HepG2 (cell line): ENCODE measurements around the gene EXTL2. TPM values are rescaled to one million over a fixed set of nuclear protein-coding genes. Genes with fewer than 3 reads are reported as not detected.
A peak's percentile ranks its signal among the peaks of the same experiment; 100 is the strongest.

Experiments used
- CHD2 ChIP-seq: IDR thresholded peaks from 2 replicates; pipeline ENCODE4 v1.6.1; 2011; ENCODE audit warnings: low read depth, low read length, improper control_type of control experiment
- ELF1 ChIP-seq: sonication (generic); formaldehyde crosslinking; IDR thresholded peaks from 2 replicates; pipeline ENCODE4 v1.4.0; 2020; ENCODE audit warnings: missing genetic modification reagents
- GLI4 ChIP-seq: sonication (generic); formaldehyde crosslinking; IDR thresholded peaks from 2 replicates; pipeline ENCODE4 v1.5.1; 2020; ENCODE audit warnings: missing genetic modification reagents, mild to moderate bottlenecking, moderate library complexity, borderline replicate concordance
- HNRNPL ChIP-seq: fragments of 200-400 bp; formaldehyde crosslinking; IDR thresholded peaks from 2 replicates; pipeline ENCODE4 v1.6.1; 2017; ENCODE audit warnings: mild to moderate bottlenecking, low read depth, low read length
- KAT7 ChIP-seq: IDR thresholded peaks from 2 replicates; pipeline ENCODE4 v1.6.1; 2018; ENCODE audit warnings: borderline replicate concordance, missing compliant biosample characterization
- MIXL1 ChIP-seq: IDR thresholded peaks from 2 replicates; pipeline ENCODE4 v1.6.1; 2016
- RBM22 ChIP-seq: fragments of 200-400 bp; formaldehyde crosslinking; optimal IDR thresholded peaks from 2 replicates; pipeline ENCODE3; 2017; ENCODE audit warnings: mild to moderate bottlenecking, low read length, moderate library complexity
- SIN3A ChIP-seq: IDR thresholded peaks from 2 replicates; pipeline ENCODE4 v1.6.1; 2011; ENCODE audit warnings: low read depth, mild to moderate bottlenecking, control low read depth, low read length, borderline replicate concordance
- SIX4 ChIP-seq: sonication (generic); formaldehyde crosslinking; IDR thresholded peaks from 2 replicates; pipeline ENCODE4 v1.4.0; 2020; ENCODE audit warnings: missing genetic modification reagents
- SOX5 ChIP-seq: IDR thresholded peaks from 2 replicates; pipeline ENCODE4 v1.6.1; 2016; ENCODE audit warnings: borderline replicate concordance
- TARDBP ChIP-seq: sonication (generic); formaldehyde crosslinking; IDR thresholded peaks from 2 replicates; pipeline ENCODE4 v1.8.0; 2022; ENCODE audit warnings: mild to moderate bottlenecking, missing genetic modification reagents
- WIZ ChIP-seq: sonication (generic); formaldehyde crosslinking; IDR thresholded peaks from 2 replicates; pipeline ENCODE4 v1.5.1; 2020; ENCODE audit warnings: mild to moderate bottlenecking, missing genetic modification reagents
- ZC3H13 ChIP-seq: sonication (generic); formaldehyde crosslinking; IDR thresholded peaks from 2 replicates; pipeline ENCODE4 v1.8.1; 2023; ENCODE audit warnings: mild to moderate bottlenecking, missing genetic modification reagents, moderate library complexity
- ZNF605 ChIP-seq: sonication (generic); formaldehyde crosslinking; IDR thresholded peaks from 2 replicates; pipeline ENCODE4 v1.8.0; 2022; ENCODE audit warnings: mild to moderate bottlenecking, missing genetic modification reagents
- ZNF615 ChIP-seq: sonication (generic); formaldehyde crosslinking; IDR thresholded peaks from 2 replicates; pipeline ENCODE4 v1.5.0; 2020; ENCODE audit warnings: mild to moderate bottlenecking, missing genetic modification reagents, borderline replicate concordance
- ZNF746 ChIP-seq: sonication (generic); formaldehyde crosslinking; IDR thresholded peaks from 2 replicates; pipeline ENCODE4 v1.8.0; 2022; ENCODE audit warnings: mild to moderate bottlenecking, missing genetic modification reagents
- ZNF784 ChIP-seq: sonication (generic); formaldehyde crosslinking; IDR thresholded peaks from 2 replicates; pipeline ENCODE4 v1.5.1; 2020; ENCODE audit warnings: missing genetic modification reagents, mild to moderate bottlenecking, borderline replicate concordance
- polyA plus RNA-seq, 8 experiments: library from polyadenylated mRNA; depleted of rRNA in 3 of 8; stranded (reverse) in 7 of 8; unstranded in 1 of 8; fragments of >200 nt; fragmentation: Illumina TruSeq in 4 of 8; extraction: Trizol in 4 of 8; gene quantifications; 2 replicates each; pipeline versions ENCODE4 v1.2.1 to v1.2.3, GENCODE V29; 2011 to 2016; ENCODE audit warnings: low read depth in 4 of 8, missing spikeins in 1 of 8, mixed read lengths in 1 of 8; ENCODE audit not compliant: insufficient read depth in 1 of 8
- total RNA-seq, 5 experiments: library from RNA; depleted of rRNA; stranded (reverse); fragments of >200 nt; fragmentation: Illumina TruSeq; extraction: Trizol; gene quantifications; 2 replicates each; pipeline ENCODE4 v1.2.3, GENCODE V29; 2016; ENCODE audit warnings: low read depth in 1 of 5
- TF ChIP-seq, protein P1 (sequence below): IDR thresholded peaks from 2 replicates; pipeline ENCODE4 v1.6.1; 2012; ENCODE audit warnings: low read length, improper control_type of control experiment
- TF ChIP-seq, protein P2 (sequence below): fragments of 450-650 bp; IDR thresholded peaks from 2 replicates; pipeline ENCODE4 v1.6.1; 2017; ENCODE audit warnings: mild to moderate bottlenecking
- TF ChIP-seq, protein P3 (sequence below): sonication (generic); formaldehyde crosslinking; IDR thresholded peaks from 2 replicates; pipeline ENCODE4 v1.4.0; 2020; ENCODE audit warnings: missing genetic modification reagents, mild to moderate bottlenecking, borderline replicate concordance

Gene EXTL2
- total and polyA plus RNA-seq, 2 of the 13 experiments (the other 11 are each of a cell fraction or from before 2014, with no cell fraction given): 22.0 to 23.5 TPM

- TF ChIP-seq, protein P1, sequence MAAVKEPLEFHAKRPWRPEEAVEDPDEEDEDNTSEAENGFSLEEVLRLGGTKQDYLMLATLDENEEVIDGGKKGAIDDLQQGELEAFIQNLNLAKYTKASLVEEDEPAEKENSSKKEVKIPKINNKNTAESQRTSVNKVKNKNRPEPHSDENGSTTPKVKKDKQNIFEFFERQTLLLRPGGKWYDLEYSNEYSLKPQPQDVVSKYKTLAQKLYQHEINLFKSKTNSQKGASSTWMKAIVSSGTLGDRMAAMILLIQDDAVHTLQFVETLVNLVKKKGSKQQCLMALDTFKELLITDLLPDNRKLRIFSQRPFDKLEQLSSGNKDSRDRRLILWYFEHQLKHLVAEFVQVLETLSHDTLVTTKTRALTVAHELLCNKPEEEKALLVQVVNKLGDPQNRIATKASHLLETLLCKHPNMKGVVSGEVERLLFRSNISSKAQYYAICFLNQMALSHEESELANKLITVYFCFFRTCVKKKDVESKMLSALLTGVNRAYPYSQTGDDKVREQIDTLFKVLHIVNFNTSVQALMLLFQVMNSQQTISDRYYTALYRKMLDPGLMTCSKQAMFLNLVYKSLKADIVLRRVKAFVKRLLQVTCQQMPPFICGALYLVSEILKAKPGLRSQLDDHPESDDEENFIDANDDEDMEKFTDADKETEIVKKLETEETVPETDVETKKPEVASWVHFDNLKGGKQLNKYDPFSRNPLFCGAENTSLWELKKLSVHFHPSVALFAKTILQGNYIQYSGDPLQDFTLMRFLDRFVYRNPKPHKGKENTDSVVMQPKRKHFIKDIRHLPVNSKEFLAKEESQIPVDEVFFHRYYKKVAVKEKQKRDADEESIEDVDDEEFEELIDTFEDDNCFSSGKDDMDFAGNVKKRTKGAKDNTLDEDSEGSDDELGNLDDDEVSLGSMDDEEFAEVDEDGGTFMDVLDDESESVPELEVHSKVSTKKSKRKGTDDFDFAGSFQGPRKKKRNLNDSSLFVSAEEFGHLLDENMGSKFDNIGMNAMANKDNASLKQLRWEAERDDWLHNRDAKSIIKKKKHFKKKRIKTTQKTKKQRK: no peak
- 0 out of 2 replicates have a peak, but pooled peaks have one; percentile 1 for TF ChIP-seq ZNF784 (CRISPR knock-in tag)
- TF ChIP-seq, protein P2, sequence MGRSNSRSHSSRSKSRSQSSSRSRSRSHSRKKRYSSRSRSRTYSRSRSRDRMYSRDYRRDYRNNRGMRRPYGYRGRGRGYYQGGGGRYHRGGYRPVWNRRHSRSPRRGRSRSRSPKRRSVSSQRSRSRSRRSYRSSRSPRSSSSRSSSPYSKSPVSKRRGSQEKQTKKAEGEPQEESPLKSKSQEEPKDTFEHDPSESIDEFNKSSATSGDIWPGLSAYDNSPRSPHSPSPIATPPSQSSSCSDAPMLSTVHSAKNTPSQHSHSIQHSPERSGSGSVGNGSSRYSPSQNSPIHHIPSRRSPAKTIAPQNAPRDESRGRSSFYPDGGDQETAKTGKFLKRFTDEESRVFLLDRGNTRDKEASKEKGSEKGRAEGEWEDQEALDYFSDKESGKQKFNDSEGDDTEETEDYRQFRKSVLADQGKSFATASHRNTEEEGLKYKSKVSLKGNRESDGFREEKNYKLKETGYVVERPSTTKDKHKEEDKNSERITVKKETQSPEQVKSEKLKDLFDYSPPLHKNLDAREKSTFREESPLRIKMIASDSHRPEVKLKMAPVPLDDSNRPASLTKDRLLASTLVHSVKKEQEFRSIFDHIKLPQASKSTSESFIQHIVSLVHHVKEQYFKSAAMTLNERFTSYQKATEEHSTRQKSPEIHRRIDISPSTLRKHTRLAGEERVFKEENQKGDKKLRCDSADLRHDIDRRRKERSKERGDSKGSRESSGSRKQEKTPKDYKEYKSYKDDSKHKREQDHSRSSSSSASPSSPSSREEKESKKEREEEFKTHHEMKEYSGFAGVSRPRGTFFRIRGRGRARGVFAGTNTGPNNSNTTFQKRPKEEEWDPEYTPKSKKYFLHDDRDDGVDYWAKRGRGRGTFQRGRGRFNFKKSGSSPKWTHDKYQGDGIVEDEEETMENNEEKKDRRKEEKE: no peak
- no peak for TF ChIP-seq ZNF746
- 0 out of 2 replicates have a peak, but pooled peaks have one; percentile 27 for TF ChIP-seq KAT7 (CRISPR knock-in tag)
- TF ChIP-seq GLI4 (CRISPR knock-in tag): no peak; the same call in 1 of the 2 replicates
- TF ChIP-seq SIX4 (CRISPR knock-in tag): no peak
- TF ChIP-seq ZNF605: 0 out of 2 replicates have a peak, but pooled peaks have one; percentile 51
- no peak for TF ChIP-seq SOX5 (CRISPR knock-in tag)
- no peak for TF ChIP-seq CHD2
- TF ChIP-seq MIXL1: no peak
- TF ChIP-seq ZNF615 (CRISPR knock-in tag): no peak
- peak; percentile 52; the same call in 1 of the 2 replicates for TF ChIP-seq SIN3A
- TF ChIP-seq, protein P3, sequence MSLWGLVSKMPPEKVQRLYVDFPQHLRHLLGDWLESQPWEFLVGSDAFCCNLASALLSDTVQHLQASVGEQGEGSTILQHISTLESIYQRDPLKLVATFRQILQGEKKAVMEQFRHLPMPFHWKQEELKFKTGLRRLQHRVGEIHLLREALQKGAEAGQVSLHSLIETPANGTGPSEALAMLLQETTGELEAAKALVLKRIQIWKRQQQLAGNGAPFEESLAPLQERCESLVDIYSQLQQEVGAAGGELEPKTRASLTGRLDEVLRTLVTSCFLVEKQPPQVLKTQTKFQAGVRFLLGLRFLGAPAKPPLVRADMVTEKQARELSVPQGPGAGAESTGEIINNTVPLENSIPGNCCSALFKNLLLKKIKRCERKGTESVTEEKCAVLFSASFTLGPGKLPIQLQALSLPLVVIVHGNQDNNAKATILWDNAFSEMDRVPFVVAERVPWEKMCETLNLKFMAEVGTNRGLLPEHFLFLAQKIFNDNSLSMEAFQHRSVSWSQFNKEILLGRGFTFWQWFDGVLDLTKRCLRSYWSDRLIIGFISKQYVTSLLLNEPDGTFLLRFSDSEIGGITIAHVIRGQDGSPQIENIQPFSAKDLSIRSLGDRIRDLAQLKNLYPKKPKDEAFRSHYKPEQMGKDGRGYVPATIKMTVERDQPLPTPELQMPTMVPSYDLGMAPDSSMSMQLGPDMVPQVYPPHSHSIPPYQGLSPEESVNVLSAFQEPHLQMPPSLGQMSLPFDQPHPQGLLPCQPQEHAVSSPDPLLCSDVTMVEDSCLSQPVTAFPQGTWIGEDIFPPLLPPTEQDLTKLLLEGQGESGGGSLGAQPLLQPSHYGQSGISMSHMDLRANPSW (CRISPR knock-in tag): no peak
- peak; percentile 35; the same call in 1 of the 2 replicates for TF ChIP-seq ZC3H13 (CRISPR knock-in tag)
- TF ChIP-seq HNRNPL: no peak
- TF ChIP-seq WIZ (CRISPR knock-in tag): no peak
- no peak for TF ChIP-seq TARDBP
- no peak for TF ChIP-seq RBM22
- peak; percentile 78 for TF ChIP-seq ELF1
Observed at GRCh38 chr1:100894603-100895539, at the start of gene EXTL2 (continued).
